SK-MEL-5 (cell line): ENCODE results near the gene ALPK1. TPM values are rescaled to one million over a fixed set of nuclear protein-coding genes. Genes with fewer than 3 reads are reported as not detected.

ENCODE experiments used
- DNase-seq: peaks from one replicate; pipeline ENCODE4 v3.0.0-alpha.2; 2016; ENCODE audit warnings: low read depth, low spot score
- in situ Hi-C: cut with HindIII; loops from 2 replicates; pipeline ENCODE4 v1.10.0; 2016; ENCODE audit warnings: low sequenced_read_pairs, high pct_unique_total_duplicates, low pct_unique_long_range_greater_than_20kb
- total RNA-seq: library from RNA; depleted of rRNA; stranded (reverse); fragments of >200 nt; shearing (Covaris generic); gene quantifications from 2 replicates; pipeline ENCODE4 v1.2.3, GENCODE V29; 2014

The ALPK1 gene
- total RNA-seq, 1 experiment from 2014 or later = 9.6 TPM

- in situ Hi-C loops = no loop called here
- no peak for DNase-seq
Observed at GRCh38 chr4:112318239-112319142, 21.3 kb downstream of the ALPK1 start.

- in situ Hi-C loops = no loop called here
- peak; percentile 73 for DNase-seq
Observed at GRCh38 chr4:112321776-112322684, 24.9 kb downstream of the ALPK1 start.

GRCh38 chr4:112322866-112323265, 25.7 kb downstream of the ALPK1 start:
- in situ Hi-C loops = no loop called here
- no peak for DNase-seq

GRCh38 chr4:112325530-112325929, 28.4 kb downstream of the ALPK1 start:
- in situ Hi-C loops = no loop called here

GRCh38 chr4:112327965-112328733, 31.0 kb downstream of the ALPK1 start:
- peak; percentile 70 for DNase-seq
- in situ Hi-C loops = no loop called here

More at GRCh38 chr4:112325530-112325929, 28.4 kb downstream of the ALPK1 start:
- no peak for DNase-seq

- in situ Hi-C loops = no loop called here
- DNase-seq = no peak
Observed at GRCh38 chr4:112328734-112329130, 31.6 kb downstream of the ALPK1 start.

GRCh38 chr4:112329672-112330375, 32.7 kb downstream of the ALPK1 start:
- DNase-seq = no peak
- in situ Hi-C loops = no loop called here

GRCh38 chr4:112330921-112331320, 33.8 kb downstream of the ALPK1 start:
- no peak for DNase-seq
- in situ Hi-C loops = no loop called here

- in situ Hi-C loops = no loop called here
Observed at GRCh38 chr4:112332398-112332797, 35.2 kb downstream of the ALPK1 start.

GRCh38 chr4:112340023-112340422, 42.9 kb downstream of the ALPK1 start:
- in situ Hi-C loops = no loop called here
- DNase-seq = no peak

More at GRCh38 chr4:112332398-112332797, 35.2 kb downstream of the ALPK1 start:
- no peak for DNase-seq

GRCh38 chr4:112341033-112341432, 43.9 kb downstream of the ALPK1 start:
- in situ Hi-C loops = no loop called here
- no peak for DNase-seq

- no peak for DNase-seq
- in situ Hi-C loops = no loop called here
Observed at GRCh38 chr4:112343330-112344080, 46.3 kb downstream of the ALPK1 start.

GRCh38 chr4:112348488-112349158, 51.5 kb downstream of the ALPK1 start:
- in situ Hi-C loops = no loop called here

GRCh38 chr4:112352736-112353135, 55.6 kb downstream of the ALPK1 start:
- in situ Hi-C loops = no loop called here
- no peak for DNase-seq

More at GRCh38 chr4:112348488-112349158, 51.5 kb downstream of the ALPK1 start:
- DNase-seq = peak; percentile 87

- in situ Hi-C loops = no loop called here
- no peak for DNase-seq
Observed at GRCh38 chr4:112355662-112356061, 58.5 kb downstream of the ALPK1 start.

GRCh38 chr4:112357453-112357852, 60.3 kb downstream of the ALPK1 start:
- in situ Hi-C loops = no loop called here
- no peak for DNase-seq
